GM10847 (cell line): ENCODE measurements around the gene VPS35.

Experiments
- POLR2A ChIP-seq: IDR thresholded peaks from 2 replicates; pipeline ENCODE4 v1.6.1; 2011; ENCODE audit not compliant: insufficient read length; ENCODE audit errors: extremely low read depth

Gene VPS35

DNA sequence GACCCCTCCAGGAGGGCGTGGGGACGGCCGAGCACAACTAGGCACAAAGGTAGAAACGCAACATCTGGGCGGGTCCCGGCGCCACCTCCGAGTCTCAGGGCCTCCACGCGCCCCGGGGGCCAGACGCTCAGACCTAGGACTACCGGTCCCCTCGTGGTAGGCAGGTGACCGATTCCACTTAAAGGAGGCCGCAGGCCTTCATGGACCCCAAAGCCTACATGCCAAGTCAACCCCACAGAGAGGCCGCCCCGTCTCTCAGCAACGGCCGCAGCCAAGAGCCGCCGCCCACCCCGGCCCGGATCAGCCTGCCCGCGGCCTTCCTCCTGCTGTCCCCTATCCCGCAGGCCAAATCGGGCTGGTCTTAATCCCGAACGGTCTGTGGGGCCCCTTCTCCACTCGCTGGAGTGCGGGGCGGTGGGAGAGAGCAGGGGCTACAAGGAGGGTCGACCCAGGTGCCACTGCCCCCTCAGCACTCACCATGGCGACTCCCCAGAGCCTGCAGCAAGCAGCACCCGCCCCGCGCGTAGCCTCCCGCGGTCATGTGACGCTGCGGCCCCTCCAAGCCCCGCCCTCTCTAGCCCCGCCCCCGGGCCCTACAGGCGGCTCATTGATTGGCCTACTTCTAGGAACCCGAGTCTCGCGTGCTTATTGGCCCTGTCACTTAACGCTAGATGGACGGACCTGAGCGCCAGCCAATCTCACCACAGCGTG, at the start of gene VPS35:
Gene VPS35, minus strand, starts transcription at position 525 of the 711 bp plus-strand sequence. Its CDS starts 45 bp downstream, at position 480.
- TF ChIP-seq POLR2A = peak; percentile 36

DNA sequence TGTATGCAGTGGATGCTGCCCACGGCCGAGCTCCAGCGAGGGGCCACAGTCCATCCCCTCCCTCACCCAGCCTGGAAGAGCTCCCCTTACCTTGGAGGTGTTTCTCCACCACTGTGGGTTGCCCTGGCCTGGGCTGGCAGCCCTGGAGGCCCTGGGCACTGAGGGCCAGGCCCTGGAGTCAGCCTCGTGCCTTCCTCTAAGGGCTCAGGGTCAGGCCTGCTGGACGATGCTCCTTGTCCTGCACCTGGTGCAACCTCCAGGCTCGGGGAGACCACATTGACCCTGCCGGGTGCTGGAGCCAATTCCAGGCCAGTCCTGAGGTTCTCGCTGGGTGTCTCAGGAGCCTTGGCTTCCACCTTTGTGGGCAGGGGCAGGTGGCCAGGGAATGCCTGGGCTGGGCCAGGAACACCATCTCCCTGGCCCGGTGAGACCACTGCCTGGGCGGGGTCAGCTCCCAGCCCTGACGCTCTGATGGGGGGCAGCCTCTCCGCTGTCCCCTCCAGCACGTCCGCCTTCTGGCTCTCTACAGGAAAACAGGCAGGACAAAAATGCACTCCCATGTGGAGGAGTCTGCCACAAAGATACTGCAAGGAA, 48.7 kb upstream of the VPS35 start:
- TF ChIP-seq POLR2A = no peak

- TF ChIP-seq POLR2A = no peak
These were observed 47.7 kb upstream of the VPS35 start for GRCh38 chr16:46736695-46737094.

DNA sequence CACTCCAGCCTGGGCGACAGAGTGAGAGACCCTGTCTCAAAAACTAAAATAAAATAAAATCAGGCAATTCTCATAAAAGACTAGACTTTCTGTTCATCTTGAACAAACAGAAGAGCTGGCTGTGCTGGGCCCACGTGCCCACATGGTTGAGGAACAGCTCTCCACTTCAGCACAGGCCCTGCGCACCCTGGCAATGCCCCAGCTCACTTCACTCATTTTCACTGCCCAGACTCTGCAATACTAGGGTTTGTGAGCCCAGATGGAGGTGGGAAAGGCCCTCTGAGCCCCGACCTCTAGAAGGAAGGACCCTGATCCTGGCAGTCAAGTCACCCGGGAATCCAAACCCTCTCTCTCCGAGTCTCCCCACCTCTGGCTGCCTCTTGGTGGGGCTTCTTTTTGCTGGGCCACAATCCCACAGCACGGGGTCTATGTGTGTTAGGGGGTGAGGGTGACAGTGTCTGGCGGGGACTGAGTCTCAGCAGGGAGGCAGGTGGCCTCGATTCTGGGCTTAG, 44.4 kb upstream of the VPS35 start:
- no peak for TF ChIP-seq POLR2A

DNA sequence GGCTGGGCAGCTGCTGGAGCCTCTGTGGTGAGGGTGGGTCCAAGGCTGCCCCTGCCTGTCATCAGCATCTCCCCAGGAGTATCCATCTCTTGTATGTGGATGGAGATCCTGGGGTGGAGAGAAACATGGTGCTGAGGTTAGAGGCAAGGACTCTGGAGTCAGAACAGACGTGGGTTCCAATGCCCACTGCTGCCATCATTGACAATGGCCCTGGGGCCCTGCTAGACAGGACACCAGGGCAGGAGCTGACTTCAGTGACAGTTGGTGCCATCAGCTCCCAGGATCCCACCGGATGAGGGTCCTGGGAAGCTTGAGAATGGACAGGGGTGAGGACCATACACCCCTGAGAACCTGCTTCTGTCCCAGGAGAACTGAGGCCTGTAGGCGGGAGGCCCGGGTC, 43.6 kb upstream of the VPS35 start:
- no peak for TF ChIP-seq POLR2A

DNA sequence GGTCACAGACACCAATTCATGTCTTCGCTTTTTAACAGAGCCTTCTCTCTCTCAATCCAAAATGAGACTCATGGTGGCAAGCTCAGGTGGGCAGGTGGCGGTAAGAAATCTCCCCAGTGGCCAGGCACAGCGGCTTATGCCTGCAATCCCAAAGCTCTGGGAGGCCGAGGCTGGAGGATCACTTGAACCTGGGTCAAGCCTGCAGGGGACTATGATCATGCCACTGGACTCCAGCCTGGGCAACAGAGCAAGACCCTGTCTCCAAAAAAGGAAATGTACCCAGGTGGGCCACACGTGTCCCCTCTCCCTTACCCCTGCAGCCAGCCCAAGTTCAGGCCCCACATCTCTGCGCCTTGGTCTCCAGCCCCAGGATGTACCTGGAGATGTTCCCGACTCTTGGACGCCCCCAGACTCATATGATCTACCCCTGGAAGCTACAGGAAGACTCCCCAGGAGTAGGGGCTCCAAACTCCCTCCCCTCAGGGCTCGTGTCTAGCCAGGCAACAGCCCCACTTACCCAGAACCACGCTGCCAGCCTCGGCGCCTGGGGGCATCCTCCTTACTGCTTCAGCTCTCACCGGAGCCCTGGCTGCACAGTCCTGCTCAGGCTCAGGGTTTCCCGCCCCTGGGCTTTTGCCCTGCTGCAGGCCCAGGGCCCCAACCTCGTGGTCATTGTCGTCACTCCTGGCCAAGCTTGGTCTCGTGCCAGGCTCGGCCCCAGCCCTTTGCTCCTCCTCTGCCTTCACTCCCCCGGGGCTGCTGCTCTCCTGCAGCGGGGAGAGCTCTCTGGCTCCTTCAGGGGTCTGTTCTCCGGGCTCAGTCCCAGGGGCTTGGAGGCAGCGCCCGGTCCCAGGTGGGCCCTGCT, 42.9 kb upstream of the VPS35 start:
- TF ChIP-seq POLR2A = no peak

- TF ChIP-seq POLR2A = no peak
These were observed 42.1 kb upstream of the VPS35 start for GRCh38 chr16:46730801-46731690.

- TF ChIP-seq POLR2A = no peak
These were observed 41.1 kb upstream of the VPS35 start for GRCh38 chr16:46730126-46730525.

- TF ChIP-seq POLR2A = no peak
These were observed 40.5 kb upstream of the VPS35 start for GRCh38 chr16:46729326-46729995.

GRCh38 chr16:46728806-46729205, 39.8 kb upstream of the VPS35 start:
- TF ChIP-seq POLR2A = no peak

- TF ChIP-seq POLR2A = no peak
These were observed 38.7 kb upstream of the VPS35 start for GRCh38 chr16:46727630-46728029.

DNA sequence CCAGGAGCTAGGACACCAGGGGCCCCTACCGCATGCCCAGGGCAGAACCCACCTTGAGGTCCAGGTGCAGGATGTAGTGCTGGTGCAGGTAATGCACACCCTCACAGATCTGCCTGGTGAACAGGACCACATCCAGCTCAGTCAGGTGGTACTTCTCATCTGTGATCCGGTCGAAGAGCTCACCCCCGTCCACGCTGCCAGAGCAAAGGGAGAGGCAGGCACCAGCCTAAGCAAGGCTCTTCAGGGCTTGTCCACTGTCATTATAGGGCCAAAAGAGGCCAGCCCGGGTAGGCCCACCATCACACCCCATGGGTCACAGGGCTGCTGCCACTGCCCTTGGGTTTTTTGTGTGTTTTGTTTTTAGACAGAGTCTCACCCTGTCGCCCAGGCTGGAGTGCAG, 38.2 kb upstream of the VPS35 start:
- TF ChIP-seq POLR2A = no peak

DNA sequence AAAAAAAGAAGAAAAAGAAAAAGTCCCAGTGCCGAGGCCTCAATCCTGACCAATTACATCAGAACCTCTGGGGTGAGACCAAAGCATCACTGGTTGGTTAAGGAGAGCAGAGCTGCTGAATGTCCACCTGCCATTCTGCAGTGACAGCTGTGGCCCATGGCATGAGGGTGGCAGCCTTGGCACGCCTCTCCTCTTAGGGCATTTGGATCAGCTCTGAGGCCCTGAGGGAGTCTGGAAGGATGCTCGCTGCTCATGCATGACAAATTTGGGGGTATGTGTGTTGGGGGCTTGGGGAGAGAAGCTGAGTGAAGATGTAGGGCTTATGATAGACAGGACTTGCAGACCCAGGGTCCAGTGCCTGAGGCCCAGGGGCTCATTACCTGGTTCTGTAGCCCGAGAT, 32.9 kb upstream of the VPS35 start:
- TF ChIP-seq POLR2A = no peak

GRCh38 chr16:46720619-46721018, 31.6 kb upstream of the VPS35 start:
- TF ChIP-seq POLR2A = no peak

- no peak for TF ChIP-seq POLR2A
These were observed 30.6 kb upstream of the VPS35 start for GRCh38 chr16:46719528-46719927.

DNA sequence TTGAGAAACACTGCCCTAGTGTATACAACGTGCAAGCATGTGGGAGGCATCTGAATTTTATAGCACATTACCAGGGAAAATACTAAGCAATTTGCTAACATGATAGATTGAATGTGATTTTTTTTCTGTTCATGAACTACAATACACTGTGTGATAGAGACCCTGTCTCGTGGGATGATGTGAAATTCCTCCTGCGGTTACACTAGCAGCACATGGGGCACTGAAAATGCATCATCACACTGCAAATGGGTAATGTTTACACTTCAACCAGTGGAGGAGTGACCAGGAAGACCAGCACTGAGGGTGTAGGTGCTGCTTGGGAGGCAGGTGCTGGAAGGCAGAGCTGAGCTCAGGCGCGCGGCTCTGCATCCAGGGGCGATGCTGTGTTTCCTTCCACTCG, 29.2 kb upstream of the VPS35 start:
- TF ChIP-seq POLR2A = no peak
